NCI-H510A treated with DMSO at 0.1 percent for 48 hours (cell line): Measurements from ENCODE around the gene GABBR2.

Experiments
- DNase-seq: peaks from one replicate; lab custom pipeline; 2025; lab: John Stamatoyannopoulos, UW

The GABBR2 gene

DNA sequence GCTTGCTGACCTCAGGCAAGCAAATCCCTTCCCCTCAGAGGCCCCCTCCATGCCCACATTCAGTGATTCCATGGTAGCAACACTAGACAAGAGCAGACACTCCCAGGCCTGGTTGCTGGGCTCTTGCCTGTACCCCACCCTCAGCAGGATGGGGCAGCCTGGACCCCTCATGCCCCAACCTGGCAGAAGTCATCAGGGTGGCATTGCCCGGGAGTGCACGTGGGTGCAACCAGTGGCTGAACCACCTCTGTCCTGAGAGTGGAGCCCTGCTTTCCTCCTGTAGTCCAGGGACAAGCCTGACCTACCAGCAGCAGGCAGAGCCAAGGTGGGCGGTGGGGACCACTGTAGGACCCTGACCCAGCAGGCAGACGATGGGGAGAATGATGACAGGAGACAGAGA is 387.5 kb downstream of the GABBR2 start:
- no peak for DNase-seq

- no peak for DNase-seq
Observed at GRCh38 chr9:98318834-98319478, 389.8 kb downstream of the GABBR2 start.

GRCh38 chr9:98318041-98318790 is 390.5 kb downstream of the GABBR2 start:
- no peak for DNase-seq

DNA sequence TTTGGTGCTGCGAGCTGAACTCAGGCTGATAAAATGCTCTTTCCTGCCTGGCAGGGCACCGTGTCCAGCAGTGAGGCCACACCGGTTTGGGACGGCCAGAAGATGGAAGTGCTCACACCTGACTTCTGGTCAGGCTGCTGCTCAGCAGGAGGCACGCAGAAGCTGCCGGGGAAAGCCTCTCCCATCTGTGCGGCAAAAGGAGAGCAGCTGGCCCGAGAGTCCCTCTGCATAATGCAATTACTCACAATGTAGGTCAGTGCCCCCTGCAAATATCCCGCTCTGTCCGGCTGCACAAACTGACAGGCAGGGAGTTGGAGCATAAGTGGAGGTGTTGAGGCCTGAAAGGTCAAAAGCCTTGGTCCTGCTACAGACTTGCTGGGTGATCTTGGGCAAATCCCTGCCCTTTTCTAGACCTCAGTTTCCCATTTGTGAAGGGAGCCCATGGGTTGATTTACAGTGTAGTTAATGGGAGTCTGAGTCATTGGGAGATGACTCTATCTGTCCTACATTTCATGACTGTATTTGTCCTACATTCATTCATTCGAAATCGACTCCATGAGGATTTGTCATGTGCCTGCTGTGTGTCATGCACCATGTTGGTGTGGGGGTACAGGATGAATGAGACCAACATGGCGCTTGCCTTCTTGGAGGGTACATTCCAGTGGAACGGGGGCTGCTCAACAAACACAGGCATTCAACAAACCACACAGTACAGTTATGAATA is 391.4 kb downstream of the GABBR2 start:
- DNase-seq, result no peak

GRCh38 chr9:98316445-98317133 is 392.1 kb downstream of the GABBR2 start:
- no peak for DNase-seq

DNA sequence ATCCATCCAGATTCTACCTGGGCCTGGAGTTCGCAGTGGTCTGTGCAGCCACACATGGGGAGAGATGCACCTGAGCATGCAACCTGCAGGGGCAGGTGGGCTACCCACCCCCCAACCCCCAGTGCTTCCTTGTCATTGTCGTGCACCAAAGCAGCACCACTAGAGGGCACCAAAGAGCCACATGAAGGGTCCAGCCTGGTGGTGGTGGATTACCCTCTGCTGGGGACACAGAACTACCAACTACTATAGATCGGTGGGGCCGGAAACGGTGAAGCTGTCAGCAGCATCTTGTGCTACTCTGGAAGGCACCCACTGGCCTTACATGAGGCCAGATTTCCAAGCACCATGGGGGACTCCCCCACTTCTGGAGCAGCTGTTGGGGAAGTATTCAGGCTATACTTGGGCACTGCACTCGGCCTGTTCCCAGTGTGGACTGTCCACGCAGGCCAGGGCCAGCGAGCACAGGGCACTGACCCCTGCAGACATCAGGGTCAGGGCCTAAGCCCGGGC is 393.1 kb downstream of the GABBR2 start:
- peak; percentile 81 for DNase-seq

GRCh38 chr9:98315067-98315453 is 393.7 kb downstream of the GABBR2 start:
- no peak for DNase-seq

GRCh38 chr9:98314381-98315066 is 394.2 kb downstream of the GABBR2 start:
- DNase-seq, result peak; percentile 54

DNA sequence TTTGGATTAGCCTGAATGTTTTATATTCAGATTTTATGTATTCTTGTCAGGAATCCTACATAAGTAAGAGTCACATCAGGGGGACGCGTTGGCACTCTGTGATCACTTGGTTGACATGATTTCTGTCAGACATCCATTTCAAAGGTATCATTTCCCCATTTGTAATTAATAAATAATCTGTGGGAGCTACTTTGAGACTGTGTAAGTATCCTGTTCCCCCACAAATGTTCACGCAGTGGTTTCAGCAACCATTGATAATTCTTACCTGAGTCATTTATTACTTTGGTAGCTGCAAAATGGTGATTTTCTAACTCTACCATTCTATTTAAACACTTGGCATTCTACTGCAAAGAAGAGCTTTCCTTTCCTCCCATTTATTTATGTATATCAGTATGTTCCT is 396.4 kb downstream of the GABBR2 start:
- DNase-seq, result no peak

DNA sequence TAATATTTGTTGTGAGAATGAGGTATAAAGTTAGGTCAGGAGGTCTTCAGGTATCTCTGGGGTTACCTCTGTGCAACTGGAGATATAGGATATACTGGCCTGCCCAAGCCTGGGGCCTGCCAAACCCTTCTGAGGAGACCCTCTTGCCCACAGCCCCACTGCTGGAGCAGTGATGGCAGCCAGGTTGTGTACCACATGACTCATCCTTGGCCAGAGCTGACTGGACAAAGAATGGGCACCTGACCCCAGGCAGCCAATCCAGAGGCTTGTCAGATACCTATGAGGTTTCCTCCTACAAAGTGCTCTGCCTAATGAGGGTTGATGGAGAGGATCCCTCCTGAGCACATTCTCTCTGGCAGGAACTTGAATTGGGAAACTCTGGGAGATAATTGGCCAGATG is 397.2 kb downstream of the GABBR2 start:
- DNase-seq, result no peak

DNA sequence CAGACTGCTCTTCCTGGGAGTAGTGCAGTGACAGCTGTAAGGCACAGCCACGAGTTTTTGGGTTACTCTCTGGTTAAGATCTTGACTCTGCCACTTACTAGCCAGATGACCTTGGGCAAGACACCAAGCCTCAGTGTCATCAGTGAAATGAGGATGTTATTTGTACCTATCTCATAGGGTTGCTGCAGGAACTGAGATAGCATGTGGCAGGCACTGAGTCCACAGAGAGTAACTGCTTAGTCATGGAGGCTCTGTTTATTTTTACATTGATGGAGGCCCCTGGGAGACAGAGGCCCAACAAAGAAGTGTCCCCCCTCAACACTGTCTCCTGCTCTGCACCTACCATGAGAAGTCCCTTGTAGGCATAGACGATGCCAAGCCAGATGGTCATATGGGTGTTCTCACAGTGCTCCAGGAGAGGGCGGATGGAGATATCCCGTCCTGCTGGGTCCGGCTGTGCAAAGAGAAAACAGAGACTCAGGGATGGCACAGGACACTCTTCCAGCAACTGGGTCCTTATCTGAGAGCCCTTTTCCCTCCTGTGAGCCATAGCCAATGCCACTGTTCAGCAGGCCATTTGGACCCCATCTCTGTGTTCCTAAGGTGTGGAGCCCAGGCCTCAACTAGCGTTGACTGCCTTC is 397.9 kb downstream of the GABBR2 start:
- no peak for DNase-seq

DNA sequence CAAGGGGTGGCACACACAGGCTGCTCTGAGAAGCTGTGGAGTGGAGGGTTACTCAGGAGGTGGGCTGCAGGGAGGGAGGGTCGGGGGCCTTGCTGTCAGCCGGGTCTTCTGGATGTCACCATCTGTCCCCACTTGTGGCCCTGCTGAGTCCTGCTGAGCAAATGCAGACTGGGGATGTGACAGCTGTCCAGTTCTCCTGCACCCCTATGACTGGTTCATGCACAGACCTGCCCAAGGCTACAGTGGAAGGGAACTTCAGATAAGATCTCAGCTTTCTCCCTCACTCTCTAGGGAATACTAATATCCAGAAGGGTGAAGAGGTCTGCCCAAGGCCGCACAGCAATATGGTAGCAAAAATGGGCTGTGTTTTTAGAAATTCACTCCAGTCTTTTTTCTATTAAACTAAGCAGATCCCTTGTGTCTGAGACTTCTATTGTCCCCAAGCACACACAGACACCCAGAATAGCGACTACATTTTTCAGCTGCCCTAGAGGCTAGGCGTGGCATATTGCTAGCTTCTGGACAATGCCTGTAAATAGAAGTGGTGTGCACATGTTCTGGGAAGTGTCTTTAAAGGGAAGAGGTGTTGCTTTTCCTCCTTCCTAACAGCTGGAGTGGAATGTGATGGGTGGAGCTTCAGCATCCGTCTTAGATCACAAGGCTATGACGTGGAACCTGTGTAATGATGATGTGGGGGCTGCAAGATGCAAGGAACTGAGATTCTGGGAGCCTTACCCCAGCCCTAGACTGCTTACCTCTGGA is 402.2 kb downstream of the GABBR2 start:
- DNase-seq, result no peak

DNA sequence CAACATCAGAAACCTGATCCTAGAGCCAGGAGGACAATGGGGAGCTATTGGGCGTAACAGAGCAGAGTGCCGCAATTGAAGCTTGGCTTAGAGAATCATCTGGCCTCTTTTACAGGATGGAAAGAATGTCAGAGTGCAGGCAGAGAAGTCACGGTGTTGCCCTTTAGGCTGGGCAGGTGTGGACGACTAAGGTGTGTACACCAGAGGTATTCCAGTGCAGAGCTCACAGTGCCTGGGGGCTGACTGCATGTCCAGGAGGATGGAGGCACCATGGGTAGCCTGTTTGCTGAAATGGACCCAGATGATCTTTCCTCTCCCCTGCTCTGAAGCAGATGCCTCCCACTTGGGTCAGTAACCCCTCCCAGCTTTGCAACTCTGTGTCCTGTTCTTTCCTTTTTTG is 404.4 kb downstream of the GABBR2 start:
- DNase-seq, result no peak

DNA sequence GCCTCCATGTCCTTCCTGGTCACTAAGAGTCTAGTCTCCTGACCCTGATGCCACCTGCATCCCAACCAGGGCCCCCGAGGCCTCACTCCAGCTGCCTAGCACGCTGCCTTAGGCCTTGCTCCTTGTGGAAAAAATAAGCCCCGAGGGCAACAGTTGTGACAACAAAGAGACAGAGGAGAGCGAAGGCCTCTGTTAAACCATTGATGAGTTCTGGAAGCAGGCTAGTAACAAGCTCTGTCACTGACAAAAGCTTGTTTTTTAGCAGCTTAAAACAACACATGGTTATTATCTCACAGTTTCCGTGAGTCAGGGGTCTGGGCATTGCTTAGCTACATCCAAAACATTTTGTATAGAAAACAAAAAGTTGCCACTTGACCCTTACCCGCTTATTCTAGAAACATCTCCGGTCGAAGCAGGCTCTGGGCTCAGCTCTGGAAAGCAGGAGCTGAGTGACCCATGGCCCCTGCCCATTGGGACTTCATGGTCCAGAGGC is 405.1 kb downstream of the GABBR2 start:
- DNase-seq, result no peak

DNA sequence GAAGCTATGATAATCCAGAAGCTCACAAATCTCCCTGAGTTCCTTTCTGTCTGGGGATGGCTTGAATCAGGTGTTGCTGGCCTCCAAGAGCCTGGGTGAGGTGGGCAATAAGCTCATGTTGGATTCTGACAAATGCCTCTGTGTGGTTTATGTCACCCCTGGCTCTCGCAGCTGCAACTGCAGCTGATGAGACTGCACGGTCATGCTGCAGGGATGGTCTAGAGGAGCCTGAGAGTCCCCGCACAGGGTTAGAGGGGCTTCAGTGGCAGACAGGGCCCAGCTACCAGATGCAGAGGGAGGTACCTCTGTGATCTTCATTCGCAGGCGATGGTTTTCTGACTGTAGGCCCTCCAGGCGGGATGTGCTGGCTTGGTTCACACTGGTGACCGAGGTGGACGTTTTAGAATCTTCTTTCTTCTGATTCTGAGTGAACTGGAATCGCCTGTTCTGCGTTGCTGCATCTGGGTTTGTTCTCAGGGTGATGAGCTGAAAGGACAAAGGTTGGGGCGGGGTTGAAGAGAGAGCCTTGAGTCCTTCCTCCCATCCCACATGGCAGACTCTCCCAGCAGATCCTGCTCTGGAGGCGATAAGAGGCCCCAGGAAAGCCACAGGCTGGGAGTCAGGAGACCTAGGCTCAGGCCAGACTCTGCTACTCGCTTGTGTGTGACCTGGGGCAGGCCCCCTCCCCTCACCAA is 405.6 kb downstream of the GABBR2 start:
- DNase-seq, result no peak

DNA sequence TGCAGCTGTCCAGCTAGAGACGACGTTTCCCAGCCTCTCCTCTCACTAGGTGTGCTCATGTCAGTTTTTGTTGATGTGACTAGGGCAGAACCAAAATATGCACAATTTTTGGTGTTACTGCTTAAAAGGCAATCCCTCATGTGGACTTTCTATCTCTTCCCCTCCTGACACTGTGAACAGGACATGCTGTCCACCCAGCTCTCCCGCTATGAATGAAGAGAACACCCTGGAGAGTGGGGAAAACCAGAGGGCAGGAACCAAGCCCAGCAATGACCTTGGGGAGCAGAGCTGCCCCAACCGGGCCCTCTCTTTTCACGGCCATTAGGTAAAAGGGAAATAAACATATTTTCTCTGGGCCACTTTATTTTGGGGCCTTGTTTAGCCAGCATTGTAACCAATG is 406.6 kb downstream of the GABBR2 start:
- DNase-seq, result no peak

- DNase-seq, result no peak
Observed at GRCh38 chr9:98300611-98301010, 408.1 kb downstream of the GABBR2 start.

DNA sequence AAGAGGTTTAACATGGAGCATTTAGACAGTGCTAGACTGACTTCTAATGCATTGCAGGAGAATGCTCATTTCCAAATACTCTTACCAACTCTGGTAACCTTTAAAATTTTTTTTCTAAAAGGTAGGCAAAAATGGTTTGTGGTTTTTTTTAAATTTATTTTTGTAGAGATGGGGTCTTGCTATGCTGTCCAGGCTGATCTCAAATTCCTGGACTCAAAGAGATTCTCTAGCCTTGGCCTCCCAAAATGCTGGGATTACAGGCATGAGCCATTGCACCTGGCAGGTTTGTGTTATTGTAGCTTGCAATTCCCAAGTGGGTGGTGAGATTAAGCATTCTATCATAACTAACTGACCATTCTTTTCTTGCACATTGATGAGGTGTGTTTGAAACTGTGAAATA is 410.3 kb downstream of the GABBR2 start:
- no peak for DNase-seq

- DNase-seq, result no peak
Observed at GRCh38 chr9:98295824-98296223, 412.9 kb downstream of the GABBR2 start.

- no peak for DNase-seq
Observed at GRCh38 chr9:98291820-98292219, 416.9 kb downstream of the GABBR2 start.
